Lower leg skin (tissue), 3 donors: ENCODE measurements around the gene PUS1.

Experiments
- POLR2A ChIP-seq, 2 donors: fragments of 450-650 bp; IDR thresholded peaks; one replicate each; pipeline ENCODE4 v1.6.1; 2016 to 2017; ENCODE audit warnings: antibody characterized with exemption in 2 of 2, mild to moderate bottlenecking in 1 of 2, moderate library complexity in 1 of 2
- TF ChIP-seq, protein P1 (sequence below), 3 donors: fragments of 450-650 bp; IDR thresholded peaks; one replicate each; pipeline ENCODE4 v1.5.1; 2016; ENCODE audit warnings: antibody characterized with exemption in 3 of 3, mild to moderate bottlenecking in 3 of 3, moderate library complexity in 2 of 3

GRCh38 chr12:131983026-131983425, 54.0 kb downstream of the PUS1 start:
- TF ChIP-seq, protein P1, sequence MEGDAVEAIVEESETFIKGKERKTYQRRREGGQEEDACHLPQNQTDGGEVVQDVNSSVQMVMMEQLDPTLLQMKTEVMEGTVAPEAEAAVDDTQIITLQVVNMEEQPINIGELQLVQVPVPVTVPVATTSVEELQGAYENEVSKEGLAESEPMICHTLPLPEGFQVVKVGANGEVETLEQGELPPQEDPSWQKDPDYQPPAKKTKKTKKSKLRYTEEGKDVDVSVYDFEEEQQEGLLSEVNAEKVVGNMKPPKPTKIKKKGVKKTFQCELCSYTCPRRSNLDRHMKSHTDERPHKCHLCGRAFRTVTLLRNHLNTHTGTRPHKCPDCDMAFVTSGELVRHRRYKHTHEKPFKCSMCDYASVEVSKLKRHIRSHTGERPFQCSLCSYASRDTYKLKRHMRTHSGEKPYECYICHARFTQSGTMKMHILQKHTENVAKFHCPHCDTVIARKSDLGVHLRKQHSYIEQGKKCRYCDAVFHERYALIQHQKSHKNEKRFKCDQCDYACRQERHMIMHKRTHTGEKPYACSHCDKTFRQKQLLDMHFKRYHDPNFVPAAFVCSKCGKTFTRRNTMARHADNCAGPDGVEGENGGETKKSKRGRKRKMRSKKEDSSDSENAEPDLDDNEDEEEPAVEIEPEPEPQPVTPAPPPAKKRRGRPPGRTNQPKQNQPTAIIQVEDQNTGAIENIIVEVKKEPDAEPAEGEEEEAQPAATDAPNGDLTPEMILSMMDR (IDR thresholded peaks at IDR 0.05) = no peak
- TF ChIP-seq POLR2A (IDR thresholded peaks at IDR 0.05) = no peak
